Measurements from ENCODE around the gene TUT4.

The TUT4 gene

DNA sequence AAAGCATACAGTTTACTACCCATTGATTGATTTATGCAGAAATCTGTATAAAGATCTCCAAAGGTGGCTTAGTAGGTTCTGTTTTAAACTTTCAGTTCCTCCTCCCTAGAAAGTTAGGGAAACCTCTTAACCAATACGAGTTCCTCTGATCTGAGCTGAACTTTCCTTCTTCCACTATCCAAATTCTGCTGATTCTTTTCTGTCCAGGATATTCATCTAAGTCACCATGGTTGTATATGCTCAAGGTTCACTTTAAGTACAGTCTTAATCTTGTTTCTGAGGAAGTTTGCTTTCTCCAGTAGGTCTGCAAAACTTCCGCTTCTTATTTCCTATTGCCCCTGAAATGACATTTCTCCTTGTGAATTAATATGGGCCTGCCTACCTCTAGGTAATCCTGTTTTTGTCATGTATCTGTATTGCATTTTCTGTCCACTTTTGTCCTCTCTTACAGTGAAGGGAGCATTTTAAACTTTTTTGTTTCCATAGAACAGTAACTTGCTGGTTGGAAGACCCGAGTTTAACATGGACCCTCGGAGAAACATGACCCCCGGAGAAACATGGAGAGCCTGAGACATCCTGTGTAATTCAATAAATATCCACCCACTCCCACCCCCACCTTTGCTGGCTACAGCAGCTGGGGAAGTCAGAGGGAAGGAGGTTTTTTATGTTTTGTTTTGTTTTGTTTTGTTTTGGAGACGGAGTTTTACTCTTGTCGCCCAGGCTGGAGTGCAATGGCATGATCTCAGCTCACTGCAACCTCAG is 16.7 kb upstream of the TUT4 start:
- DNase-seq: peak; percentile 30

DNA sequence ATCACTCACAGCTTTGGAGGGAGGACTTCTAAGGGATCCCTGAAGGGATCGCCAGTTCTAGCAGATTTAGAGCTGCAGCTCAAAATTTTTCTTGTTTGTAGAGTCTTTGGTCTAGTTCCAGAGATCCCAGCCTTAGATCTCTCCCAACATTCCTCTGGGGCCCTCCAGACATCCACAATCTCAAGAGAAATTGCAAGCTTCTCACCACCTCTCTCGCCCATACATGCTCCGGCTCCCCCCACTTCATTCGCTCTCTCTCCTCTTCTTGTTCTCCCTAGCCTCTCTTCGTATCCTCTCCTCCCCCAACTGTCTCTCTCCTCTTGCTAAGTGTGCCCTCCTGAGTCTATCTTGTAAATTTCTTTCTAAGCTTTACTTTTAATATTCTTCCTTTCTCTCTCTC is 15.1 kb upstream of the TUT4 start:
- no peak for DNase-seq

- DNase-seq: no peak
Measured at GRCh38 chr1:52562766-52563165, 9.9 kb upstream of the TUT4 start.

GRCh38 chr1:52559875-52560274 is 7.0 kb upstream of the TUT4 start:
- no peak for DNase-seq

- DNase-seq: no peak
Measured at GRCh38 chr1:52558941-52559340, 6.0 kb upstream of the TUT4 start.

- no peak for DNase-seq
Measured at GRCh38 chr1:52556641-52557360, 3.9 kb upstream of the TUT4 start.

DNA sequence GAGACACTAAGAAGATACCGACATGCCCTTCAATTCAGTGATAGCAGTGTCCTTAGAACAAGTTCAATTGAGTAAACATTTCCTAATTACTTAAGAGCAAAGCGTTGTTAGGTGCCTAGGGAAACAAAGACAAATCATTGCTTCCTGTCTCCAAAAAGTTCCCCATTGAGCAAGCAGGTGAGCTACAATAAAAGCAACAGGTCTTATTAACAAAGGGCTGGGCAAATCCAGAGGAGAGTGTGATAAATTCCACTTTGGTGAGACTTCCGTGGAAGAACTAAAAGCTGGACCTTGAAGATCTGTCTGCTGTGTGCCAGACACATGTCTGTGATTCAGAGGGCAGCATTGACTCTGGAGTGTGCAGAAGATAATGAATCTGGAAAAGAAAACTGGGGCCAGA is 1.9 kb upstream of the TUT4 start:
- DNase-seq: no peak

- DNase-seq: no peak
Measured at GRCh38 chr1:52554267-52554640, 1.4 kb upstream of the TUT4 start.

- no peak for DNase-seq
Measured at GRCh38 chr1:52553362-52554266, 722 bp upstream of the TUT4 start.

GRCh38 chr1:52552236-52552504 is 722 bp downstream of the TUT4 start:
- no peak for DNase-seq

- DNase-seq: no peak
Measured at GRCh38 chr1:52551507-52552235, 1.2 kb downstream of the TUT4 start.

DNA sequence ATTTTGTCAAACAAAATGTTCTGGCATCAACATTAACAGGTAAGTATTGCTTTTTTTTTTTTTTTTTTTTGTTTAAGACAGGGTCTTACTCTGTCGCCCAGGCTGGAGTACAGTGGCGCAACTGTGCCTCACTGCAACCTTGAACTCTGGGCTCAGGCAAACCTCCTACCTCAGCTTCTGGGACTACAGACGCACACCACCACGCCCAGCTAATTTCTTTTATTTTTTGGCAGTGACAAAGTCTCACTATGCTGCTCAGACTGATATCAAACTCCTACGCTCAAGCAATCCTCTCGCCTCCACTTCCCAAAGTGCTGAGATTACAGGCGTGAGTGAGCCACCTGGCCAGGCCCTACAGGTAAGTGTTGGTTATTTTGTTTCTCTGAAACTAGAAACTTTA is 2.4 kb downstream of the TUT4 start:
- no peak for DNase-seq

GRCh38 chr1:52549267-52549666 is 3.6 kb downstream of the TUT4 start:
- no peak for DNase-seq

DNA sequence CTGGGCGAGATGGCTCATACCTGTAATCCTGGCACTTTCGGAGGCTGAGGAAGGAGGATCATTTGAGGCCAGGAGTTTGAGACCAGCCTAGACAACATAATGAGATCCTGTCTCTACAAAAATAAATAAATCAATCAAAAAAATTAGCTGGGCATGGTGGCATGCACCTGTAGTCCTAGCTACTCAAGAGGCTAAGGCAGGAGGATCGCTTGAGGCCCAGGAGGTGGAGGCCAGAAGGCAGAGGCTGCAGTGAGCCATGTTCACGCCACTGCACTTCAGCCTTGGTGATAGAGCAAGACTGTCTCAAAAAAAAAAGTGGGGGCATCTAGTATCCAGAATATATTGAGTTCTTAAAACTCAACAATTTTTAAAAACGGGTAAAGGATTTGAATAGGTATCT is 6.0 kb downstream of the TUT4 start:
- no peak for DNase-seq

GRCh38 chr1:52544665-52545525 is 8.0 kb downstream of the TUT4 start:
- no peak for DNase-seq

DNA sequence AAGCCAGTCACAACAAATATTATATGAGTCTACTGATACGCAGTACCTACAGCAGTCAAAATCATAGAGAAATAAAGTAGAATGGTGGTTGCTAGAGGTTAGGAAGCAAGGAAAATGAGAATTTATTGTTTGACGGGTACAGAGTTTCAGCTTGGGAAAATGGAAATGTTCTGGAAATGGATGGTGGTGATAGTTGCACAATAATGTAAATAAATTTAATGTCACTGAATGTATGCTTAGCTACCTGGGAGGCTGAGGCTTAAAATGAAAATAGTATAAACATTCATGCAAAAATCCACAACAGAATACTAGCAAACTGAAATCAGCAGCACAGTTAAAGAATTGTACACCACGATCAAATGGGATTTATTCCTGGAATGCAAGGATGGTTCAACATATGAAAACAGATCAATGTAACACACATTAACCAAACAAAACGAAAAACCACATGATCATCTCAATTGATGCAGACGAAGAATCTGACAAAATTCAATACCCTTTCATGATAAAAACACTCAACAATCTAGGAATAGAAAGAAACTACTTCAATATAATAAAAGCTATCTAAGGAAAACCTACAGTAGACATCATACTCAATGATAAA is 10.7 kb downstream of the TUT4 start:
- DNase-seq: no peak

DNA sequence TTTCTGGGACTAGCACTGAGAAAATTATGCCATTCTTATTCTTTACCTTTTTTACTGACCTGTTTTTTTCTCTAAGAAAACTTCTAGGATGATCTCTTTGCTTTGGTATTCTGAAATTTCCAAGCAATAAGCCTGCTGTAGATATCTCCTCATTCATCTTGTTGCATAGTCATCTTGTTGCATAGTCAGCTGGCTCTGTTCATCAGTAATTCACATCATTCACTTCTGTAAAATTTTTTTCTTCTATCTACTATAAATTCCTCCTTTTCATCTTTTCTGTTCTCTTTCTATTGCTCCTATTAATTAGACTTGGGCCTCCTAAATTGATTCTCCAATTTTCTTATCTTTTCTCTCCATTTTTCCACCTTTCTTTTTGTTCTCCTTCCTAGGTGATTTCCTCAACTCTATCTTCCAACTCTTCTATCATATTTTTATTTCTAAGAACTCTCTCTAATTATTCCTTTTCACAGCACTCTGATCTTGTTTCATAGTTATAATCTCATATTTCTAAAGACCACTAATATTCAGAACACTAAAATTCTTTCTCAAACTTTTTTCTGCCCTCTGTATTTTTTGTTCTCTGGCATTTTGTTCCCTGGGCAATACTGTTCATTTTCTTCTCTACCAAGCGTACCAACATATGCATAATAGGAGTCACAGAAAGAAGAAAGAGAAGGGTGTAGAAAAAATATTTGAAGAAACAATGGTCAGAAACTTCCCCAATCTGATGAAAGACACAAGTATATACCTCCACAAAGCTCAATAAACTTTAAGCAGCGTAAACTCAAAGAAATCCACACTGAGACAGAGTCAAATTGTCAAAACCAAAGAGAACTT is 17.7 kb downstream of the TUT4 start:
- DNase-seq: no peak

DNA sequence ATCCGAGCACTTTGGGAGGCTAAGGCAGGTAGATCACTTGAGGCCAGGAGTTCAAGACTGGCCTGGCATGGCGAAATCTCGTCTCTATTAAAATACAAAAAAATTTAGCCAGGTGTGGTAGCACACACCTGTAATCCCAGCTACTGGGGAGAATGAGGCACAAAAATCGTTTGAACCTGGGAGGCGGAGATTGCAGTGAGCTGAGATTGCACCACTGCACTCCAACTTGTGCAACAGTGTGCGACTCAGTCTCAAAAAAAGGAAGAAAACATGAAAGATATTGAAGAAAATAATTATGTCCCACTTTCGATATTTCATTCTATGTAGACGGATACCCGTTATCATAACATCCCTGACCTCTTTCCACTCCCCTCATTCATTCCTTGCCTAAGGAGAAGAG is 19.2 kb downstream of the TUT4 start:
- no peak for DNase-seq

- DNase-seq: no peak
Measured at GRCh38 chr1:52532731-52533327, 20.1 kb downstream of the TUT4 start.

DNA sequence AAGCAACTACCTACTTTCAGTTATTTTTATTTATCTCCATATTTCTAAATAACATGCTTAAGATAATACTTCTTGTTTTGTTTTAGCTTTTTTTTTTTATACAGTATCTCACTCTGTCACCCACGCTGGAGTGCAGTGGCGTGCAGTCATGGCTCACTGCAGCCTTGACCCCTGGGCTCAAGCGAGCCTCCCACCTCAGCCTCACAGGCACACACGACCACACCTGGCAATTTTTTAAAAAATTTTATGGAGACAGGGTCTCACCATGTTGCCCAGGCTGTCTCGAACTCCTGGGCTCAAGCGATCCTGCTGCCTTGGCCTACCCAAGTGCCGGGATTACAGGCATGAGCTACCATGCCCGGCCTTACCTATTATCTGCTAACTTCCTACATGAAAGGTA is 20.6 kb downstream of the TUT4 start:
- no peak for DNase-seq

All from SIG-M5 (cell line).